H1 (cell line): Measurements from ENCODE around the gene LOXL1. TPM values are rescaled to one million over a fixed set of nuclear protein-coding genes. Genes with fewer than 3 reads are reported as not detected.

ENCODE experiments used
- CTCF ChIP-seq, 3 experiments: IDR thresholded peaks; 1 replicate in 2 of 3; 2 replicates in 1 of 3; pipeline versions ENCODE4 v1.5.1 to v1.6.1; 2011; ENCODE audit warnings: low read length in 3 of 3, mild to moderate bottlenecking in 3 of 3, inconsistent platforms in 2 of 3, low read depth in 1 of 3, moderate library complexity in 1 of 3; ENCODE audit not compliant: insufficient read depth in 1 of 3; ENCODE audit errors: control extremely low read depth in 1 of 3
- KDM1A ChIP-seq: fragments of 200-600, 300-600 bp; sonication (generic); IDR thresholded peaks from 2 replicates; pipeline ENCODE4 v1.7.1; 2016; ENCODE audit warnings: mild to moderate bottlenecking, low read length, borderline replicate concordance
- TEAD4 ChIP-seq: IDR thresholded peaks from 2 replicates; pipeline ENCODE4 v1.6.1; 2012; ENCODE audit warnings: low read depth, low read length, inconsistent platforms, mixed read lengths
- polyA plus RNA-seq, 7 experiments: library from polyadenylated mRNA; depleted of rRNA in 3 of 7; stranded (reverse) in 5 of 7; unstranded in 2 of 7; fragments of >200 nt in 5 of 7; fragments of 200-250 nt in 2 of 7; gene quantifications; 1 replicate in 5 of 7; 2 replicates in 1 of 7; 4 replicates in 1 of 7; pipeline versions ENCODE4 v1.2.1 to v1.2.3, GENCODE V29; 2011 to 2013; ENCODE audit warnings: missing spikeins in 2 of 7, mixed read lengths in 2 of 7
- total RNA-seq: library from RNA; stranded (reverse); fragmentation: NEBNext Ultra II Directional; extraction: Animal tissue kit (Norgen Biotek cat#: 25700); gene quantifications from 2 replicates; pipeline ENCODE4 v1.2.1, GENCODE V29; 2021
- TF ChIP-seq, protein P1 (sequence below): IDR thresholded peaks from 2 replicates; pipeline ENCODE4 v1.6.1; 2012; ENCODE audit warnings: inconsistent platforms

LOXL1 gene
- total and polyA plus RNA-seq, 2 of the 8 experiments (the other 6 are each of a cell fraction or from before 2014, with no cell fraction given): 8.1 to 14.4 TPM

DNA sequence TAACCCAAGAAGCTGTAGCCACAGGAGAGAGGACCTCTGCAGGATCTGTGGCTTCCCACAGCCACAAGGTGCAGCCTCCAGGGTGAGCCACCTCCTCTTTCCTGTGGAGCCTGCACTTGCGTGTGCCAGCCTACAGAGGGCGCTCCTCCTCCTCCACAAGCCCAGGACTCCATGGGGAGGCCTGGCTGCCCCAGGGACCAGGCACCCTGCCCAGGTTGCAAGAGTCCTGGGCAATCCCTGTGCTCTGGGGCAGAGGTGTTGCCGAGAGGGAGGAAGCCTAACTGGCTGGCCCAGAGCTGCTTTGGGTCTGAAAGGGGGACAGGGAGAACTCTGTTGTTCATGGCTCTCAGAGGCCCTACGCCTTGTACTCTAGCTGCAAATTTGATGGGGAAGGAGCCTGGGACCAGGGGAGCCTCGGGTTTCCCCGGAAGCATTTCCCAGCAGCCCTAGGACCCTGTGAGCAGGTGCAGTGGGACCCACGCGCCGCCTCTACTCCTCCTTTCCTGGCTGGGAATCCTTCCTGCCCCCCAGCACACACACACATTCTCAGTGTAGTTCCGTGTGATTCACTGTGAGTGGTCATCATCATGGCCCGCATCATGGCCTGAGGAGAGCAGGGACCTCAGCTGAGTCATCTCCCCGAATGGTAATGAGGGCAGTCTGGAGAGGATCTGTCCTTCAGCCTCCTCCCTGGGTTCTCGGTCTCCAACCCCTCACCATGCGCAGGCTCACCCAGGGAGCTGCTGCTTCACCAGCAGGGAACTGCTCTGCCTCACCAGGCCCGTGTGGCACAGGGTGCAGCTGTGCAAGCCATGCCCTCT is 28.6 kb upstream of the LOXL1 start (continued):
- TF ChIP-seq CTCF (IDR thresholded peaks at IDR 0.05; ENCODE audit: control extremely low read depth in 1 of 3, insufficient read depth in 1 of 3, low read depth in 1 of 3, low read length in 3 of 3) (peak; percentile 99 to 100 (median 100)), TEAD4 (no peak), KDM1A (peak; percentile 64; the same call in 1 of the 2 replicates)
- TF ChIP-seq, protein P1, sequence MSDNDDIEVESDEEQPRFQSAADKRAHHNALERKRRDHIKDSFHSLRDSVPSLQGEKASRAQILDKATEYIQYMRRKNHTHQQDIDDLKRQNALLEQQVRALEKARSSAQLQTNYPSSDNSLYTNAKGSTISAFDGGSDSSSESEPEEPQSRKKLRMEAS: 0 out of 2 replicates have a peak, but pooled peaks have one; percentile 38
